Aorta (tissue), 5 donors: ENCODE measurements around the gene CIAO3. TPM values are rescaled to one million over a fixed set of nuclear protein-coding genes. Genes with fewer than 3 reads are reported as not detected.
"Not testable (repeated sequence)": the region's sequence is repeated elsewhere in the genome, so short reads cannot be mapped to it uniquely, and the experiment has no call there.

Experiments used
- ATAC-seq: fragments of 200-7000 bp; cut with Tn5 transposase; one replicate; pipeline ENCODE4 v1.9.1; 2022; ENCODE audit warnings: moderate library complexity; ENCODE audit not compliant: low FRiP score
- DNase-seq, 2 donors: peaks; one replicate each; pipeline ENCODE4 v3.0.0-alpha.2; 2020
- H3K27ac ChIP-seq, 2 donors: one replicate each; pipeline ENCODE4 v1.5.1; 2013; ENCODE audit warnings: low read length in 2 of 2, mild to moderate bottlenecking in 2 of 2, moderate library complexity in 2 of 2, control low read depth in 1 of 2, inconsistent platforms in 1 of 2, low read depth in 1 of 2
- H3K27me3 ChIP-seq, 2 donors: one replicate each; pipeline ENCODE4 v1.6.1; 2013; ENCODE audit warnings: control low read depth in 1 of 2, low read length in 1 of 2, mild to moderate bottlenecking in 1 of 2, moderate library complexity in 1 of 2; ENCODE audit not compliant: insufficient read depth in 2 of 2, control insufficient read depth in 1 of 2
- H3K36me3 ChIP-seq, 2 donors: one replicate each; pipeline ENCODE4 v1.6.1; 2013; ENCODE audit warnings: control low read depth in 1 of 2, low read length in 1 of 2, mild to moderate bottlenecking in 1 of 2; ENCODE audit not compliant: insufficient read depth in 2 of 2, control insufficient read depth in 1 of 2
- H3K4me1 ChIP-seq, 2 donors: one replicate each; pipeline ENCODE4 v1.6.1; 2013; ENCODE audit warnings: low read length in 2 of 2, control low read depth in 1 of 2, mild to moderate bottlenecking in 1 of 2, moderate library complexity in 1 of 2; ENCODE audit not compliant: insufficient read depth in 2 of 2, control insufficient read depth in 1 of 2
- H3K4me3 ChIP-seq, 2 donors: one replicate each; pipeline ENCODE4 v1.5.1; 2013; ENCODE audit warnings: low read length in 2 of 2, control low read depth in 1 of 2, mild to moderate bottlenecking in 1 of 2
- H3K9me3 ChIP-seq: one replicate; pipeline ENCODE4 v1.6.1; 2013; ENCODE audit warnings: mild to moderate bottlenecking, low read length; ENCODE audit not compliant: control insufficient read depth
- WGBS, 2 donors: extraction: QIAGEN DNeasy Blood & Tissue Kit; methylation state at CpG; one replicate each; pipeline ENCODE4 v1.1.7; 2013; 5-methylcytosine and 5-hydroxymethylcytosine counted together
- intact Hi-C, 2 donors: fragments of 100-400 bp; cut with DNase I; formaldehyde crosslinking; loops; one replicate each; pipeline versions ENCODE4 v1.14.2 to v1.15.0; 2022
- polyA plus RNA-seq, 2 donors: library from polyadenylated mRNA; stranded (reverse); fragments of 200-250 nt; gene quantifications; one replicate each; pipeline ENCODE4 v1.2.3, GENCODE V29; 2013
- total RNA-seq, 2 donors: library from RNA; stranded (reverse); fragmentation: NEBNext Ultra II Directional; extraction: Animal tissue kit (Norgen Biotek cat#: 25700); gene quantifications; one replicate each; pipeline ENCODE4 v1.2.1, GENCODE V29; 2021
- donor health status: healthy with polysubstance abuse.
- donor health status: Bipolar disorder and iron deficiency.
- donor health status: DM: no; HTN: no; CAD: no.
- donor health status: DM: no; HTN: no; CAD: no.
- donor health status: DM: yes; HTN: yes; CAD: no.

CIAO3 gene
- total and polyA plus RNA-seq, 4 donors: 12.4 to 35.9 (median 22.1) TPM

DNA sequence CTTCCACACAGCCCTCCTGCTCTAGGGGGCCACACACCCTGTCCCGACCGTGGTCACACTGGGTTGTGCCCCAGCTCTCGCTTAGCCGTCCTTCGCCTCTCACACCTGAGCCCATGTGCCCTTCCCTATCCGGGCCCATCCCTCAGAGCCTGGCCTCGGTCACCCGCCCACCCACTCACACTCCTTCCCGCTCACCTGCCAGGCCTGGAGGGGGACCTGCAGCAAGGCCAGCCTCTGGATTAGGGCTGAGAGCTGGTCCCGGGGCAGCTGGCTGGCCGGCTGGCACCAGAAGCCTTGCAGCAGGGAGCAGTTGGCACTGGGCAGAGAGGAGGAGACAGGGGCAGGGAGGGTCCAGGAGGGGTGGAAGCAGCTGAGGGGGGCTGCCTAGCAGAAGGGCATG, 37.6 kb upstream of the CIAO3 start:
- ATAC-seq: no peak
- Histone ChIP-seq H3K4me3 (no peak overlapping the region), H3K27me3 (no peaks in the 10 kb centered on the region), H3K9me3 (no peaks in the 10 kb centered on the region), H3K4me1 (no peaks in the 10 kb centered on the region), H3K36me3 (no peaks in the 10 kb centered on the region), H3K27ac (no peak overlapping the region)
- 71 to 73% methylated on average over 11 of the region's 11 CpGs for WGBS, 2 donors
- no peak for DNase-seq
- intact Hi-C loops: no loop called here

GRCh38 chr16:777826-778225, 37.0 kb upstream of the CIAO3 start:
- H3K27me3 ChIP-seq: no peaks in the 10 kb centered on the region
- ATAC-seq (no peak), DNase-seq (no peak)
- H3K36me3 ChIP-seq: no peaks in the 10 kb centered on the region
- intact Hi-C loops: no loop called here
- no peaks in the 10 kb centered on the region for H3K4me1 ChIP-seq
- no peaks in the 10 kb centered on the region for H3K9me3 ChIP-seq
- H3K4me3 ChIP-seq: no peak overlapping the region
- H3K27ac ChIP-seq: no peak overlapping the region
- WGBS, 2 donors: 34 to 40% methylated on average over 16 of the region's 16 CpGs

DNA sequence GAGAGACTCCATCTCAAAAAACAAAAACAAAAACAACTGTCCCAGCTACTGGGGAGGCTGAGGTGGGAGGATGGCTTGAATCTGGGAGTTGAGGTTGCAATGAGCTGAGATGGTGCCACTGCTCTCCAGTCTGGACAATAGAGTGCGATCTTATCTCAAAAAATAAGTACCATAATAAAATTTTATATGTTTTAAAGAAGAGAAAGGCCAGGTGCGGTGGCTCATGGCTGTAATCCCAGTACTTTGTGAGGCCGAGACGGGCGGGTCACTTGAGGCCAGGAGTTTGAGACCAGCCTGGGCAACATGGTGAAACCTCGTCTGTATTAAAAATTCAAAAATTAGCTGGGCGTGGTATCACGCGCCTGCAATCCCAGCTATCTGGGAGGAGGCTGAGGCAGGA, 36.0 kb upstream of the CIAO3 start:
- no peaks in the 10 kb centered on the region for H3K9me3 ChIP-seq
- H3K4me1 ChIP-seq: no peaks in the 10 kb centered on the region
- no peaks in the 10 kb centered on the region for H3K27me3 ChIP-seq
- no peak overlapping the region for H3K27ac ChIP-seq
- no peaks in the 10 kb centered on the region for H3K36me3 ChIP-seq
- 90 to 94% methylated on average over 9 of the region's 9 CpGs for WGBS, 2 donors
- no peak for ATAC-seq
- H3K4me3 ChIP-seq: no peak overlapping the region
- DNase-seq: no peak
- intact Hi-C loops: no loop called here

- intact Hi-C loops, H3K27ac ChIP-seq, H3K36me3 ChIP-seq, H3K27me3 ChIP-seq, H3K4me3 ChIP-seq, H3K9me3 ChIP-seq, H3K4me1 ChIP-seq, ATAC-seq, DNase-seq: not testable (repeated sequence)
- 87 to 88% methylated on average over 10 of the region's 10 CpGs for whole genome bisulfite sequencing, 2 donors
Observed at GRCh38 chr16:776298-776697, 35.5 kb upstream of the CIAO3 start.

- intact Hi-C loops: no loop called here
- DNase-seq: no peak
- no peaks in the 10 kb centered on the region for H3K36me3 ChIP-seq
- ATAC-seq: no peak
- H3K4me3 ChIP-seq: no peak overlapping the region
- no peaks in the 10 kb centered on the region for H3K27me3 ChIP-seq
- H3K27ac ChIP-seq: no peak overlapping the region
- H3K9me3 ChIP-seq: no peaks in the 10 kb centered on the region
- WGBS, 2 donors: 74 to 79% methylated on average over 35 to 36 of the region's 36 CpGs
- H3K4me1 ChIP-seq: no peaks in the 10 kb centered on the region
Observed at GRCh38 chr16:775236-775796, 34.5 kb upstream of the CIAO3 start.

GRCh38 chr16:774086-775001, 33.5 kb upstream of the CIAO3 start:
- no peaks in the 10 kb centered on the region for H3K4me1 ChIP-seq
- H3K27ac ChIP-seq: no peak overlapping the region
- WGBS, 2 donors: 78% methylated on average over 42 to 46 of the region's 46 CpGs
- ATAC-seq (no peak), DNase-seq (no peak)
- H3K36me3 ChIP-seq: no peaks in the 10 kb centered on the region
- H3K4me3 ChIP-seq: no peak overlapping the region
- H3K9me3 ChIP-seq: no peaks in the 10 kb centered on the region
- H3K27me3 ChIP-seq: no peaks in the 10 kb centered on the region
- intact Hi-C loops: no loop called here

DNA sequence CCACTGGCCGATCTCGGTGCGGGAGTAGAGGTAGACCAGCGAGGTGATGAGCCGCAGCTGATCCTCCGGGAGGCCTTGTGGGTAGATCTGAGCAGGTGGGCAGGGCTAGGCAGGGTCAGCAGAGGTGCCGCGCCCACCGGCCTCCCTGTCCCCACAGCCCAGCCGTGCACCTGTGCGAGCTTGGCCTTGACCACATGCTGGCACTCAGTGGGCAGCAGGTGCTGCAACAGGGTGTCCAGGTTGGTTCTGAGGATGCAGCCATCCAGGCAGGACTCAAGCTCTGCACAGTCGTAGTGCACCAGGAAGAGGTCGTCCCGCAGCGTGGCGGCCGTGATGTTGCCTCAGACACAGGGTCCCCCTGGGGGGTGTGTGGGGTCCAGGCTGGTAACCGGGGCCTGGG, 32.2 kb upstream of the CIAO3 start:
- intact Hi-C loops: no loop called here
- ATAC-seq: no peak
- DNase-seq: no peak
- Histone ChIP-seq H3K27ac (no peak overlapping the region), H3K36me3 (no peaks in the 10 kb centered on the region), H3K4me1 (no peaks in the 10 kb centered on the region), H3K27me3 (no peaks in the 10 kb centered on the region), H3K9me3 (no peaks in the 10 kb centered on the region), H3K4me3 (no peak overlapping the region)
- 88 to 90% methylated on average over 18 of the region's 18 CpGs for WGBS, 2 donors

- no peak for ATAC-seq
- Histone ChIP-seq H3K27me3 (no peaks in the 10 kb centered on the region), H3K27ac (no peak overlapping the region), H3K4me1 (no peaks in the 10 kb centered on the region), H3K36me3 (no peaks in the 10 kb centered on the region), H3K4me3 (no peak overlapping the region), H3K9me3 (no peaks in the 10 kb centered on the region)
- WGBS, 2 donors: 56 to 70% methylated on average over 3 to 13 of the region's 13 CpGs
- no peak for DNase-seq
- intact Hi-C loops: no loop called here
Observed at GRCh38 chr16:770411-770810, 29.6 kb upstream of the CIAO3 start.

DNA sequence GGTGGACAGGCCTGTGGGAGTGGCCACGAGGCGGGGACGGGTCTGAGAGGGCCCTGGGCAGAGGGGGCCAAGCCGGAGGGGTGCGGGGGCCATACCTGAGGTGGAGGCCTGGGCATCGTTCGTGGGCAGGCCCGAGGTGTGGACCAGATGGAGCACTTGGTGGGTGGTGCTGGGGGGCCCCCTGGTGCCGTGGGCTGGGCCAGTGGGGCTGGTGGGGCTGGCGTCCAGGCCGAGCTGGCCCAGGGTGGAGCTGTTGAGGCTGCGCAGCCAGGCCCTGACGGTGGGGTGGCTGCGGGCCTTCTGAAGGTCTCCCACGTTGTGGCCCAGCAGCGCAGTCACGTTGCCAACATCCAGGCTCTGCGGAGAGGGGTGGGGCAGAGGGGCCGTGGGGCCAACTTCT, 29.1 kb upstream of the CIAO3 start:
- H3K27me3 ChIP-seq: no peaks in the 10 kb centered on the region
- WGBS, 2 donors: 78 to 80% methylated on average over 17 to 19 of the region's 19 CpGs
- no peak for ATAC-seq

More for the DNA sequence above, 29.1 kb upstream of the CIAO3 start:
- no peak overlapping the region for H3K27ac ChIP-seq
- intact Hi-C loops: no loop called here
- no peak for DNase-seq
- H3K36me3 ChIP-seq: no peaks in the 10 kb centered on the region
- H3K9me3 ChIP-seq: no peaks in the 10 kb centered on the region
- no peak overlapping the region for H3K4me3 ChIP-seq
- H3K4me1 ChIP-seq: no peaks in the 10 kb centered on the region
